Measurements from ENCODE around the gene AKAP13.
A peak's percentile ranks its signal among the peaks of the same experiment; 100 is the strongest.
"Not testable (repeated sequence)": the region's sequence is repeated elsewhere in the genome, so short reads cannot be mapped to it uniquely, and the experiment has no call there.

Gene AKAP13

DNA sequence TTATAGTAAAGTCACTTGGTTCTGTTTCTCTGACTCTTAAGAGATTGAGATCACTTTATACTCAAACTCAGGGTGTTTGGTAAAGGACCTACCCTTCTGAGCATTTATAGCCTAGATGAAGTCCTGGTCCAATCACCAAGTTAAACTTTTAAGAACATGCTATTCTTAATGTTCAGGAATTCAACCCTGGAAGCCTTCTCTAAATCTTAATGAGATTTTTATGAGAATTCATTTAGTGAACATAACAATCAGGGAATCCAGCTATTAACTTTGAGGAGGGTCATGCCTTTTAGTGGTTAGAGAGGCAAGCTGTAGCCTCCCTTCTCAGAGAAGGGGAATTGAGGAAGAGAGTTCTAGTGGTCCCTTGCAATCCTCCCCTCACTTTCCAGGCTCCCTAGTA, 104.5 kb downstream of the AKAP13 start:
- not testable (repeated sequence) for DNase-seq

- peak; percentile 25 for DNase-seq
Observed at GRCh38 chr15:85485956-85486567, 105.7 kb downstream of the AKAP13 start.

GRCh38 chr15:85487796-85488195, 107.4 kb downstream of the AKAP13 start:
- not testable (repeated sequence) for DNase-seq

DNA sequence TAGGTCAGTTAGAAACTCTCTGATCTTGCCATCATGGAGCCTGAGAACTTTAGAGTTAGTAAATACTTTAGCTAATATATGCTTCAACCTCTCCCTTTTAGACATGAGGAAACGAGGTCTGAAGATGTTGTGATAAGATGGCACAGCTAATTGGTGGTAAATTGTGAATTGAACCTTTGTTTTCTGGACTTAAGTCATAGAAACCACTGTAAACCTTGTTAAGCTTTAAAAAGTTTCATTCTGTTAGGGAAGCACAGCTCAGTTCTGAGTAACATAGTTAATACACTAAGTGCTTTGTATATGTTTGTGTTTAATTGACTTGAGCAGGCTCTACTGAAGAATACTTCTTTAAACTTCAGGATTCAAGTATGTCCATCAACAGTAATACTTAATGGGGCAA, 108.6 kb downstream of the AKAP13 start:
- no peak for DNase-seq

DNA sequence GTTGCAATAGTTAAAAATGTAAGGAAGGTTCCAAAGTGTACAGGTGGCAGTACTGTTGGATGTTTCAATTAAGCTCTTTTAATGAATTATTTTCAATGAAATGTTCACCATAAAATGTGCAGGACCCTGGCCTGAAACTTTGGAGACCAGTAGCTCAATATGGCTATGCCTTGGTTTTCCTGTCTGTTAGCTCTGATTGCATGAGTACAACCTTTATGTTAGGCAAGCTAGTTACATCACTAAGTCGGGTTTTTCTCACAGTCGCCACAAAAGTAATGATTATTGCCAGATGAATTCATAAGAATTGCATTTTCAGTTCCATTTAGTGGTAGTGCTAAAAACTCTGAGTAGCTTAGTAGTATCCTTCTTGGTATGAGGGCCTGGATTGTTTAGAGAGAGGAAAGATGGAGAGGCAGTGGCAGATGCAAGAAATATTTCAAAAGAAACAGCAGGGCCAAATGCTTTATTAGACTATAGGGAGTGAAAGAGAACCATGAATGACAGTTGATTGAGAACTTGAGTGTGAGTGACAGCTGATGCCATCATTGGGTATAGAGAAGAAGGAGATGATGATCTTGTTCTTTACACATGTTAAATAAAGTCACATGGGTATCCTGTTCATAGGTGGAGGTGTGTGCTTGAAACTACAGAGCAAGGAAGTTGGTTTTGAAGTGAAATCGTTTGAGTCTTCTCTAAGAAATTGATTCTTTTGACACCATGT, 109.5 kb downstream of the AKAP13 start:
- DNase-seq: no peak

- no peak for DNase-seq
Observed at GRCh38 chr15:85490856-85491255, 110.5 kb downstream of the AKAP13 start.

DNA sequence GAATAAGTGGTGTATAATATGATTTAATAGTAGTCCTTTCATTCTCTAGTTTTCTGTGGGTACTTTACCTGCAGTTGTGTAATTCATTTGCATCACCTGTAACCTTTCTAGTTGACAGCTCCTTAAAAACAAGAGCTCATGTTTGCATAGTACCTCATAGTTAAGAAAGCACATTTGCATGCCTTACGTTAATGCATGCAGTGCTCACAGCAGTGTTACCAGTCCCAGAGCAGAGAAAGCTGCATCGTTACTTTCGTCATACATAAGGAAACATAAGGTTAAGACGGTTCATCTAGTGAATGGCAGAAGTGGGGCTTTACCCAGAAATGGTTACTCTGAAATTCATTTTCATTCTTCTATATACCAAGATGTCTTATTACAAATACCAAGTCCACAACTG, 111.3 kb downstream of the AKAP13 start:
- no peak for DNase-seq

DNA sequence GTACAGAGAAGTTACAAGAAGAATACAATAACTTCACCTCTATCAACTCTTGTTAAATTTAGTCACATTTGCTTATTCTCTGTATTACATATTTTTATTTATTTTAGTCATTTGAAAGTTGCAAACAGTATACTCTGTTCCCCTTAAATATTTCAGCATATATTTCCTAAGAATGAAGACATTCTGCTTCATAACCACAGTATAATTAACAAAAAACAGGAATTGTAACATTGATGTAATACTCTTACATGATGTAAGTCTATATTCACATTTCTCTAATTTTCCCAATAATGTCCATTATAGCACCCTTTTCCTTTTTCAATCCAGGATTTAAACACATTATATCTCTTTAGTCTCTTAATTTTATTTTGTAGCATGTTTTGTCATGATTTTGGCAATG, 112.0 kb downstream of the AKAP13 start:
- no peak for DNase-seq

DNA sequence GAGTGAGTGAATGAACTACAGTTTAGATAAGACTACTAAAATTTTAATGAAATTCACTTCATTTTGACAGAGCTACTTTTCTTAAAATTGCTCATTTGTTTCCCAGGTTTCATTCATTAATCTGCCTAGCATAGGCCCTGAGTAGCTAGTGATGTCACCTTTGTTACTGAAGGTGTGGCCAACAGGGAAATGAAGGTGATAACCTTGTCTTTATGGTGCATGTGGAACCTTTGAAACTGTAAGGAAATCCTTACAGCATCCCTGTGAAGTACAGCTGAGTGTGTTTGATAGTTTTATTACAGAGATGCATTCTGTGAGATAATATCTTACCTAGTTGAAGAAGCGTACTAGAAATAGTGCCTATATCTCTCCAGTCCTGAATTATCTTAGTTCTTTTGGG, 112.9 kb downstream of the AKAP13 start:
- no peak for DNase-seq

DNA sequence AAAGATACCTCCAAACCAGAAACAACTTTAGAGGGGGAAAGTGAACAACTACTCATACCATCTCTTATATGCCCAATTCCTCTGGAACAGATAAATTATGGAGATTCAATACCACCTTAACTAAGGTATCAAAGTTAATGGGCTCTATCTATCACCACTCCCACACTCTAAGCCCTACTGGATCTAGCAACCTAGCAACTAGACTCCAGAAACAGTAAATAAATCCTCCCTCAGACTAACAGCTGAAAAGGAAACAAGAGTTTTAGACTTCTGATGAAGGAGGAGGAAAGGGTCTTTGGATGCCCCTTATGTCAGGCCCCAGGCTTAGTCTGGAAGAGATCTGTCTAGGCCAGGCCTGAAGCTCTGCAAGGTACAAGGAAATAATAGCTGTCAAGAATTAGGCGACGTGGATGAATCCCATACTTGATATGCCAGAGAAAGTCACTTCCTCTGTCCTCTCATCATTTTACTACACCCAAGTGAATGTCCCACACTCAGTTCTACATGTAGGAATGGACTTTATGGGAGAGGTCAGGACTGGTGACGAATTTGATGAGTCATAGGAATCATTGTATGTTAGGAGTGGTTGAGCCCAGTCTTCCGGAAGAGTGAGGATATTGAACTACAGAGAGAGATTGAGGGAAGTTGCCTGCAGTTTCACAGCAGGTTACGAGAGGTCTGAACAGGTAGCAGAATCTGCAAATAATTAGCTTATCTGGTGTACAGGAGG, 113.8 kb downstream of the AKAP13 start:
- DNase-seq: no peak

DNA sequence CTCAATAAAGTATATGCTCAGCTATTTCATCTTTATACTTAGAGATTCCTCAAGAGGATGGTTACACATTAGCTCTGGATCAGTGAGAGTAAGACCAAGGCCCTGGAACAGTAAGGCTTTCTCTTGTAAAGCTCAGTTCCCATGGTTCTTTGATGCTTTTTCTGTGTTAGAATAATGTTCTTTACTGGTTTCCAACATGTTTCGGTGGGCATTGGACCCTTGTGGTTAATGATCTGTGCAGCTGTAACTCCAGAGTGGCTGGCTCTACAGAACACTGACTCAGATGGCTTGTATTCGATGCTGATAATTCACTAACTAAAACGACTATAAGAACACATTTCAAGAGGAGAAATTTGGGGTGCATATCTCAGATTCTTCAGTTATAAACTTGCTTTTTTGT, 114.7 kb downstream of the AKAP13 start:
- no peak for DNase-seq

GRCh38 chr15:85495544-85495943, 115.1 kb downstream of the AKAP13 start:
- no peak for DNase-seq

- DNase-seq: no peak
Observed at GRCh38 chr15:85496151-85496550, 115.7 kb downstream of the AKAP13 start.

DNA sequence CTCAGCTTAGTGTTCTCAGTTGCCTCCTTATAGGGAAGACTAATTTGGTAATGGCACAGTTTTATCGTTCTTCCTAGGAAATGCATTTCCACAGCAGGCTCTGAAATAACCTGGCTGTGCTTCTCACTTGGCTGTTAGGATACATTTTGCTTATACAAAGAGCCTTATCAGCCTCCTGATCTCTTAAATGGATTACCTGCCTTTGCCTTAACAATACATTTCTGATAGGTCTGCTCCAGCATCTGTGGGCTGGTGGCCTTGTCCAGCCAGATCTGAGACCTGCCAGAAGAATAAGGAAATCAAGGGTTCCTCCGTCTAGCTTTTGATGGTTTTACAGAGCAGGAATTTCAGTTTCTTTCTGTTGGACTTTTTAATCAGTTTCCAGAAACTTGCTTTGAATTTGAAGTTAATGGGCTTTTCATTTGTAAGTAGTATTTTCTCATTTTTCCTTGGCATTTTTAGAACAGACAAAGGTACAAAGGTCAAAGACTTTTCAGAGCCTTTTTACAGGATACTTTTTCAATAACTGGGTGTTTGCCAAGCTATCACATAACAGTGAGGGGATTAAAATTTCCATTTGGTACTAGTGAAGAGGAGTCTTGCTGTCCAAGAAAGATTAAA, 116.3 kb downstream of the AKAP13 start:
- DNase-seq: no peak

DNA sequence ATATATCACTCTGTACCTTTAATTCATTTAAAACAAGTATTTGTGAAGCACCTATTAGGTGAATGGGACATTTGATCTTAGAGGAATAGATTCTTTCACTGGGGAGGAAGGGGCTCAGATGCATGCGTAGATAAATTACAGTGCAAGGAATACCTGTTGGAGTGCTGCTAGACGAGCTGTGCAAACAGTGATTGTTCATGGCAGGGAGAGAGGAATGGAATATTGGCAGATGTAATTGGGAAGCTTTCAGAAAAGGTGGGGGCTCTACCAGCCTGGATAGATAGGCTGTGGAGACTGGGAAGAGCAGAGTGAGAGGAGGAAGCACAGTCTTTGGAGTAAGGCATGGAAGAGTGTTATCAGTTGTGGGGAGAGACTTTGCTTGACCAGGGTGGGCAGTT, 116.8 kb downstream of the AKAP13 start:
- no peak for DNase-seq

GRCh38 chr15:85498471-85498870, 118.1 kb downstream of the AKAP13 start:
- no peak for DNase-seq

GRCh38 chr15:85499371-85499887, 119.0 kb downstream of the AKAP13 start:
- DNase-seq: no peak

DNA sequence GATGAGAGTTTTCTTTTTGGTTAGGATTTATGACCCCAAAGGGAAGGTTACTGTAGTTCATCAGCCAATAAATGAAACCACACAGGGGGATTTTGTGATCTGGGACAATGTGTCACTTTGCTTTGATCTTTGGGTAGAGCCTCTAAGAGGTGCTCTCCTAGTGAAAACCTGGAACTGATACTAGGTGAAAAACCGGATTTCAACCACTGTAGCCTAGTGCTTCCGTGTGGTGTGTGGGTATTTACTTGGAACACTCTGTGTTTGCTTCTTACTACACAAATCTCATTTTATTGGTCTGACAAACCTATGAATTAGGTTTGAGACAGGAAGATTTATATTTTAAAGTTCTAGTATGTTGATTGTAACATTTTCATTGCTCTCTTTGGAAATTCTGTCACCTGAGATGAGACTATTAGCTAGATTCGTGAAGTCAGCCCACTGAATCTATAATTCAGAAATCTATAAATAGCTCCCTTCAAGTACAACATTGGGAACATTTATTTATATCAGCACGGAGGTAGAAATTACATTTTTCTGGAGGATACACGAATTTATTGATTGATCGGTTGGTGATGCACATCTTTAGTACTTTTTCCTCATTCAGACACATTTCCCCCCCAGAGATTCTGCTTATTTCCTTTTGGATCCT, 119.8 kb downstream of the AKAP13 start:
- DNase-seq: no peak

DNA sequence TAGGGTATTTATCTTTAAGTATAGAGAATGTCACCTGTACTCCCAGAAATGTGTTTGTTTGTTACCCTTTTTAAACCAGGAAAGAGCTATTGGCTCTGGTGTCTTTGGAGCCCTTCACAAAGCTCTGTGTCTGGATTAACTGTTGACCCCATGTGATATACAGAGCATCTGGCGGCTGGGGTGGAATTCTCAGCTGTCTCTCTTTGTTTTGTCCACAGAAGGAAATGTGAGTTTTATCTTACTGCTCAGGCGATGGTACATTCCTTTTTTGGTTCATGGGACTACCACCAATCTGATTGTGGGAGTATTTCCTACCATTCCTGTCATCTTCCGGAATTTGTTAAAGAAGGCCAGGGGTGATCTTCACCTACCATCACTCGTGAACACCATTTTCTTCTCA, 120.3 kb downstream of the AKAP13 start:
- no peak for DNase-seq

GRCh38 chr15:85501574-85501973, 121.2 kb downstream of the AKAP13 start:
- no peak for DNase-seq

DNA sequence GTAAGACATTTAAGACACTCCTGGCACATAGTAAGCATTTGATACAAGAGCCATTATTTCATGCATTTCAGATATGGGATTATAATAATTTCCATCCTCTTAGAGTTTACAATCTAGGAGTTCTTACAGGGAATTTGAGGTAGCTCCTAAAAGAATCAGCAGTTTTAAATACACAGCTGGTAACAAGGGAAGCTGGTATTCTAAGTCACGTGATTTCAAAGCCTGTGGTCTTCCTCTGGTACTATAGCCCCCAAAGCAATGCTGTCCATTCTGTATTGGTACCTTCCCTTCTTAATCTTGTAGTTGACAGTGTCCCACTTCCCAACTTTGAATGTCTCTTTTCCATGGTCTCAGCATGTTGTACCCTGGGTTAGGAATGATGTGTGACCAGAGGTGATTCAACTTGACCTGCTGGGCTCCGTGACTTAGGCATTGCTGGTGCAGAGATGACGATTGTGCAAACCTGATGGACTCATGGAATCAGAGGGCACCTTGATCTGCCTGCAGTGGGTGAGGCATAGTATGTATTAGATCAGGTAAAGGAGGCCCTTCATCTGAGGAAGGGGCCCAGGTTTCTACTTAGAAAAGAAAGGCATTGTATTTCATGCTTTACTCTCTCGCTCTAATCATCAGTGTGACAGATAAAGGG, 122.9 kb downstream of the AKAP13 start:
- DNase-seq: no peak

Measured in activated naive CD4-positive, alpha-beta T cell treated with anti-CD3 and anti-CD28 coated beads, Interleukin-2, amount 50 U/mL, for 16 hours (primary cell).